HepG2 (cell line): ENCODE data around the gene RAB5B. TPM values are rescaled to one million over a fixed set of nuclear protein-coding genes. Genes with fewer than 3 reads are reported as not detected.
"Not testable (repeated sequence)": the region's sequence is repeated elsewhere in the genome, so short reads cannot be mapped to it uniquely, and the experiment has no call there.

Source experiments
- ATAC-seq: fragments of 200-7000 bp; cut with Tn5 transposase; 3 replicates; pipeline ENCODE4 v1.9.1; 2020; ENCODE audit warnings: mild to moderate bottlenecking, moderate library complexity
- BruUV-seq: library from RNA; stranded (reverse); fragments of 400-500 nt; replicated peaks from 2 replicates; lab custom pipeline; 2021; lab: Mats Ljungman, UMichigan
- CTCF ChIA-PET: fragments of 300-600 bp; formaldehyde crosslinking; extraction: SDS; loops from one replicate; lab custom pipeline; 2021; ENCODE audit warnings: low total read pairs, inconsistent platforms, low intra/inter-chr PET ratio; lab: Yijun Ruan, JAX
- POLR2A ChIA-PET: fragments of 350-600 bp; sonication (Branson Sonifier 250); formaldehyde crosslinking; loops from one replicate; lab custom pipeline; 2020; ENCODE audit warnings: antibody characterized with exemption, inconsistent platforms; lab: Yijun Ruan, JAX
- DNase-seq: peaks from one replicate; pipeline ENCODE4 v3.0.0-alpha.2; 2015; ENCODE audit warnings: low spot score
- FAIRE-seq: peaks from 3 replicates; lab custom pipeline; 2011; peaks lifted over from hg19 to GRCh38; lab: Jason Lieb, UNC
- H2AFZ ChIP-seq: one replicate; pipeline ENCODE4 v1.6.1; 2011; ENCODE audit warnings: low read length, inconsistent platforms
- H3K27ac ChIP-seq: fragments of 300-600 bp; 3 replicates; pipeline ENCODE4 v1.8.0; 2011; ENCODE audit warnings: mixed run types, mild to moderate bottlenecking, mixed read lengths, low read length, inconsistent platforms; ENCODE audit not compliant: insufficient read depth; ENCODE audit errors: extremely low read length
- H3K27me3 ChIP-seq, 2 experiments: fragments of 200-600 bp in 1 of 2; 2 replicates in 1 of 2; 3 replicates in 1 of 2; pipeline versions ENCODE4 v1.6.0 to v1.8.0; 2011; ENCODE audit warnings: low read length in 2 of 2, mild to moderate bottlenecking in 2 of 2, moderate library complexity in 2 of 2, inconsistent platforms in 1 of 2; ENCODE audit not compliant: insufficient read depth in 2 of 2, control insufficient read depth in 1 of 2
- H3K36me3 ChIP-seq, 2 experiments: fragments of 200-600 bp in 1 of 2; replicated peaks in 1 of 2; 2 replicates in 1 of 2; 3 replicates in 1 of 2; pipeline versions ENCODE4 v1.5.1 to v1.8.0; 2011; ENCODE audit warnings: low read length in 2 of 2, inconsistent platforms in 1 of 2; ENCODE audit not compliant: insufficient read depth in 2 of 2, control insufficient read depth in 1 of 2
- H3K4me1 ChIP-seq: 2 replicates; pipeline ENCODE4 v1.5.1; 2012; ENCODE audit warnings: low read length, inconsistent platforms; ENCODE audit not compliant: insufficient read depth
- H3K4me2 ChIP-seq: 2 replicates; pipeline ENCODE4 v1.6.0; 2011; ENCODE audit warnings: low read depth, low read length, inconsistent platforms
- H3K4me3 ChIP-seq, 3 experiments: fragments of 200-600 bp in 1 of 3; sonication (generic), shearing (Covaris generic) in 1 of 3; replicated peaks in 1 of 3; 2 replicates each; pipeline ENCODE4 v1.5.1; 2011 to 2016; ENCODE audit warnings: low read length in 3 of 3, inconsistent platforms in 2 of 3, low read depth in 2 of 3, mild to moderate bottlenecking in 2 of 3, control low read depth in 1 of 3, mixed read lengths in 1 of 3; ENCODE audit not compliant: insufficient read depth in 1 of 3
- H3K79me2 ChIP-seq: one replicate; pipeline ENCODE4 v1.6.1; 2011; ENCODE audit warnings: low read length, inconsistent platforms; ENCODE audit not compliant: insufficient read depth
- H3K9ac ChIP-seq: 2 replicates; pipeline ENCODE4 v1.6.0; 2011; ENCODE audit warnings: mild to moderate bottlenecking, low read depth, low read length, inconsistent platforms; ENCODE audit not compliant: insufficient read depth
- H3K9me3 ChIP-seq: 2 replicates; pipeline ENCODE4 v1.5.1; 2012; ENCODE audit warnings: mild to moderate bottlenecking, low read length
- H4K20me1 ChIP-seq: 2 replicates; pipeline ENCODE4 v1.6.0; 2011; ENCODE audit warnings: inconsistent platforms, mild to moderate bottlenecking, low read length, moderate library complexity; ENCODE audit not compliant: insufficient read depth
- GABPB1 ChIP-seq: IDR thresholded peaks from 2 replicates; pipeline ENCODE4 v1.6.1; 2016; ENCODE audit warnings: mild to moderate bottlenecking, missing genetic modification reagents, moderate library complexity, missing compliant biosample characterization
- RBFOX2 ChIP-seq: fragments of 200-400 bp; formaldehyde crosslinking; IDR thresholded peaks from 2 replicates; pipeline ENCODE4 v1.6.1; 2017; ENCODE audit warnings: low read depth, mild to moderate bottlenecking, low read length
- ZBTB38 ChIP-seq: sonication (generic); formaldehyde crosslinking; IDR thresholded peaks from 2 replicates; pipeline ENCODE4 v1.5.1; 2020; ENCODE audit warnings: mild to moderate bottlenecking, missing genetic modification reagents
- WGBS: methylation state at CpG from one replicate; pipeline ENCODE4 v1.1.6; 2017; ENCODE audit warnings: low lambda C conversion rate; 5-methylcytosine and 5-hydroxymethylcytosine counted together
- in situ Hi-C: cut with HindIII; loops from 2 replicates; pipeline ENCODE4 v1.10.0; 2017; ENCODE audit warnings: low pct_unique_long_range_greater_than_20kb; ENCODE audit not compliant: extremely low pct_ligation_motif_present
- intact Hi-C: fragments of 100-400 bp; cut with micrococcal nuclease; formaldehyde crosslinking; loops from one replicate; pipeline ENCODE4 v1.10.0; 2022; ENCODE audit not compliant: unreplicated experiment
- polyA plus RNA-seq, 8 experiments: library from polyadenylated mRNA; depleted of rRNA in 3 of 8; stranded (reverse) in 7 of 8; unstranded in 1 of 8; fragments of >200 nt; fragmentation: Illumina TruSeq in 4 of 8; extraction: Trizol in 4 of 8; gene quantifications; 2 replicates each; pipeline versions ENCODE4 v1.2.1 to v1.2.3, GENCODE V29; 2011 to 2016; ENCODE audit warnings: low read depth in 4 of 8, missing spikeins in 1 of 8, mixed read lengths in 1 of 8; ENCODE audit not compliant: insufficient read depth in 1 of 8
- total RNA-seq, 5 experiments: library from RNA; depleted of rRNA; stranded (reverse); fragments of >200 nt; fragmentation: Illumina TruSeq; extraction: Trizol; gene quantifications; 2 replicates each; pipeline ENCODE4 v1.2.3, GENCODE V29; 2016; ENCODE audit warnings: low read depth in 1 of 5
- TF ChIP-seq, protein P1 (sequence below): sonication (generic); formaldehyde crosslinking; IDR thresholded peaks from 2 replicates; pipeline ENCODE4 v1.4.0; 2020; ENCODE audit warnings: missing genetic modification reagents

The RAB5B gene
- total and polyA plus RNA-seq, 2 of the 13 experiments (the other 11 are each of a cell fraction or from before 2014, with no cell fraction given) = 26.0 to 68.3 TPM

DNA sequence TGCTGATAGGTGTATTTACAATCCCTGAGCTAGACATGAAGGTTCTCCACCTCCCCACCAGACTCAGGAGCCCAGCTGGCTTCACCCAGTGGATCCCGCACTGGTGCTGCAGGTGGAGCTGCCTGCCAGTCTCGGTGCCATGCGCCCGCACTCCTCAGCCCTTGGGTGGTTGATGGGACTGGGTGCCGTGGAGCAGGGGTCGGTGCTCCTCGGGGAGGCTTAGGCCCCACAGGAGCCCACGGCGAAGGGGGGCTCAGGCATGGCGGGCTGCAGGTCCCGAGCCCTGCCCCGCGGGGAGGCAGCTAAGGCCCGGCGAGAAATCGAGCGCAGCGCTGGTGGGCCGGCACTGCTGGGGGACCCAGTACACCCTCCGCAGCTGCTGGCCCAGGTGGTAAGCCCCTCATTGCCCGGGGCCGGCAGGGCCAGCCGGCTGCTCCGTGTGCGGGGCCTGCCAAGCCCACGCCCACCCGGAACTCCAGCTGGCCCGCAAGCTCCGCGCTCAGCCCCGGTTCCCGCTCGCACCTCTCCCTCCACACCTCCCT is 26.2 kb downstream of the RAB5B start:
- 93% methylated on average over 3 of the region's 33 CpGs for WGBS
- POLR2A ChIA-PET = interaction anchor here (0.9 to 2.3 kb wide), 2 partner anchors 11 to 26 kb away, joined by 3 to 15 read pairs; partner anchors contain the start of gene RAB5B
- not testable (repeated sequence) for BruUV-seq

More for the DNA sequence above, 26.2 kb downstream of the RAB5B start:
- CTCF ChIA-PET, H3K9me3 ChIP-seq, H3K4me3 ChIP-seq, H3K4me2 ChIP-seq, intact Hi-C loops, ATAC-seq, FAIRE-seq, H3K9ac ChIP-seq, DNase-seq, H3K27ac ChIP-seq, H4K20me1 ChIP-seq, H2AFZ ChIP-seq, H3K27me3 ChIP-seq: not testable (repeated sequence)
- in situ Hi-C loops = loop anchor here (5.0 kb wide), 1 partner anchor 32 kb away; no protein-coding TSS in a partner anchor
- TF ChIP-seq RBFOX2 (peak; percentile 38), ZBTB38 (CRISPR knock-in tag) (peak; percentile 56; the same call in 1 of the 2 replicates), GABPB1 (CRISPR knock-in tag) (peak; percentile 16; the same call in 1 of the 2 replicates)
- TF ChIP-seq, protein P1, sequence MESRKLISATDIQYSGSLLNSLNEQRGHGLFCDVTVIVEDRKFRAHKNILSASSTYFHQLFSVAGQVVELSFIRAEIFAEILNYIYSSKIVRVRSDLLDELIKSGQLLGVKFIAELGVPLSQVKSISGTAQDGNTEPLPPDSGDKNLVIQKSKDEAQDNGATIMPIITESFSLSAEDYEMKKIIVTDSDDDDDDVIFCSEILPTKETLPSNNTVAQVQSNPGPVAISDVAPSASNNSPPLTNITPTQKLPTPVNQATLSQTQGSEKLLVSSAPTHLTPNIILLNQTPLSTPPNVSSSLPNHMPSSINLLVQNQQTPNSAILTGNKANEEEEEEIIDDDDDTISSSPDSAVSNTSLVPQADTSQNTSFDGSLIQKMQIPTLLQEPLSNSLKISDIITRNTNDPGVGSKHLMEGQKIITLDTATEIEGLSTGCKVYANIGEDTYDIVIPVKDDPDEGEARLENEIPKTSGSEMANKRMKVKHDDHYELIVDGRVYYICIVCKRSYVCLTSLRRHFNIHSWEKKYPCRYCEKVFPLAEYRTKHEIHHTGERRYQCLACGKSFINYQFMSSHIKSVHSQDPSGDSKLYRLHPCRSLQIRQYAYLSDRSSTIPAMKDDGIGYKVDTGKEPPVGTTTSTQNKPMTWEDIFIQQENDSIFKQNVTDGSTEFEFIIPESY (CRISPR knock-in tag) = 0 out of 2 replicates have a peak, but pooled peaks have one; percentile 6
- peaks cover 20% of the 10 kb centered on the region for H3K79me2 ChIP-seq
- peaks cover 62% of the 10 kb centered on the region for H3K4me1 ChIP-seq
- peaks cover 11 to 21% of the 10 kb centered on the region in 2 experiments; a peak in 4 of 5 replicates for H3K36me3 ChIP-seq
